ENCODE data around the gene GPR101.
A peak's percentile ranks its signal among the peaks of the same experiment; 100 is the strongest.

Gene GPR101, protein sequence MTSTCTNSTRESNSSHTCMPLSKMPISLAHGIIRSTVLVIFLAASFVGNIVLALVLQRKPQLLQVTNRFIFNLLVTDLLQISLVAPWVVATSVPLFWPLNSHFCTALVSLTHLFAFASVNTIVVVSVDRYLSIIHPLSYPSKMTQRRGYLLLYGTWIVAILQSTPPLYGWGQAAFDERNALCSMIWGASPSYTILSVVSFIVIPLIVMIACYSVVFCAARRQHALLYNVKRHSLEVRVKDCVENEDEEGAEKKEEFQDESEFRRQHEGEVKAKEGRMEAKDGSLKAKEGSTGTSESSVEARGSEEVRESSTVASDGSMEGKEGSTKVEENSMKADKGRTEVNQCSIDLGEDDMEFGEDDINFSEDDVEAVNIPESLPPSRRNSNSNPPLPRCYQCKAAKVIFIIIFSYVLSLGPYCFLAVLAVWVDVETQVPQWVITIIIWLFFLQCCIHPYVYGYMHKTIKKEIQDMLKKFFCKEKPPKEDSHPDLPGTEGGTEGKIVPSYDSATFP

DNA sequence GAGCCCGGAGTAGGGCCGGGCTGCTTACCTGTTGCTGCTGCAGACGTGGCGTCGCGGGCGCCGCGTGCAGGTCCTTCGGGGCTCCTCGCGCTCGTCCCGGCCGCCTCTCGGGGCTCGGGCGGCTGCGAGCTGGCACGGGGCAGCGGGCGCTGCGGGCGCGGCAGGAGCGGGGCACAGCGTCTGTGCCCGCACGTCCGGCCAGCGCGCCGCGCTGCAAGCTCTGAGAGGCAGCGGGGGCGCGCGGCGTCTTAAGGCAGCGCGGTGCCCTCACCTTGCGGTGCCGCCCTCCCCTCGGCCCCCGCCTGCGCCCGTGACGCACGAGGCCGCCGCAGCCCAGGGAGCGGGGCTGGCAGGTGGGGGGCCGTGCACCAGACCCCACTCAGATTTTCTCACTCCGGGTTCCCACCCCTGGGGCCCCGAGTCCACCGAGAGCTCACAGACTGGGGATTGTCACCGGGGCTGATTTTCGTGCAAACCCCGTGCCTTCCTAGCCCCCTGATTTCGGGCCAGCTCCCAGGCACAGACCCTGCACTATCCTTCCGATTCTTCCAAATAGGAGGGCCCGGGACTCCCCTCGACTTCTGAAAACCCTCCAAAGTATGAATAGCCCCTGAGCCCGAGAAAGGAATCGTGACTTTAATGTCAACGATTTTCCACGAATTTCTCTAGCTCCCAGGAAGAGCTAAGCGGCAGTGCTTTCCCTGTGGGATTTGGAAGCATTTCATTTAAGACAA lies at the start of gene GPR101:
Gene GPR101 (minus strand): TSS at position 222 of the 734 bp plus-strand sequence. CDS start 2,321 bp downstream, outside the sequence.
- DNase-seq, result peak; percentile 7

DNA sequence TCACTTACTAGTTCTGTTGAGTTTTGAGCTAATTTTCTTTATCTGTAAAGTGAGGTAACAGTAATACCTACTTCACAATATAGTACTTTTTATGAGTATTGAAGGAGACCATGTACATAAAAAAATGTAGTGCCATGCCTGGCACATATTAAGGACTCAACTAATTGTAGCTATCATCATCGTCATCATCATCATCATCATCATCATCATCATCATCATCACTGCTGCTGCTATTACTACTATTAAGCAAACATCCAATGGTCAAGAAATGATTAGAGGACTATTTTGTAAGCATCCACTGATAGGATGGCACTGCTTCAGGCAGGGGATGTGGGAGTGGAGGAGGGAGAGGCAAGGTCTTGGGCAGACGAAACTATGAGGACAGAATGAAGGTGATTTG lies 47.4 kb upstream of the GPR101 start:
- no peak for DNase-seq

DNA sequence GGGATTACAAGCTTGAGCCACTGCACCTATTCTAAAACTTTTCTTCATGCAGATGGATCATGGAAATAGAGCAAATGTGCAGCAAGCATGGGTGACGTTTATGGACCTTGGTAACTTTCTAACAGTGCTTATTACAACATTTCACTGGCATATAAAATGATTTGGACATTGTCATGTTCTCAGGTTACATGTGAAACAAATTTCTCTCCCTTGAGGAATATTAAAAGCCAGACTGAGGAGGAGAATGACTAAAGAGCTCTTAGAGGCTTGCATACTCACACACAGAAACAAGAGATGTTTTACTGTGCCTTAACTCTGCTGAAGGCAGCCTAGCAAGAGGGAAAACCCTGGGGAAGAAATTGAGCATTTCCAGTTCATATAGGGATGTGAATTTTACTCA lies 38.6 kb upstream of the GPR101 start:
- DNase-seq, result no peak

DNA sequence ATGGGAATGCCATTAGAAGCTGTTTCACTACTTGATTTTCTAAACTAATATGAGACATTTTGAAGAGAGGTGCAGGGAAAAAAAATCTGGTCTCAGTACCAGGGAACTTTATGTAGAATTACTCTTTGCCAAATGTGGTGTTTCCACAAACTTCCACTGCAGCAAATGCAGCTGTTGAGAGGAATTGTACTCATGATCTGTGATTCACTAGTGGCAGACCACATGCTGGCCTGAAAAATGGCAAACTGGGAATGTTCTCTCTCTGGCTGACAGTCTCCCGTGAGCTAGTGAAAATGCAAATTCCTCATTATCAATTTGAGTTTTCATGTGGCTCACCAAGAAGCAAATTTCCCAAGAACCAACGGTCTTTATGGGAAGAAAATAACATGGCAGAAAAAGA lies 37.8 kb upstream of the GPR101 start:
- no peak for DNase-seq

DNA sequence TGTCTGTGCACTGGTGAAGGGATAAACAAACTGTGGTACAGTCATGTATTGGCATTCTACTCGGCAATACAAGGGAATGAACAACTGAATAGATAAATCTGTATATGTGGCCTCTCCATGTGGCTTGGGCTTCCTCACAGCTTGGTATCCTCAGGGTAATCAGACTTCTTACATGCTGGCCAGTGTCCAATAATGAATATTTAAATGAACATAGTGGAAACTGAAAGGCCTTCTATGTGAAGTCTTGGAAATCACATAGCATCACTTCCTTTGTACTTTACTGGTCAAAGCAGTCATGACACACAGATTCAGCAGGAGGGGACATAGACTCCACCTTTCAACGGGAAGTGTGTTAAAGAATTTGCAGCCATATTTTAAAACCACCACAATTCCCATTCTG lies 33.4 kb upstream of the GPR101 start:
- no peak for DNase-seq

DNA sequence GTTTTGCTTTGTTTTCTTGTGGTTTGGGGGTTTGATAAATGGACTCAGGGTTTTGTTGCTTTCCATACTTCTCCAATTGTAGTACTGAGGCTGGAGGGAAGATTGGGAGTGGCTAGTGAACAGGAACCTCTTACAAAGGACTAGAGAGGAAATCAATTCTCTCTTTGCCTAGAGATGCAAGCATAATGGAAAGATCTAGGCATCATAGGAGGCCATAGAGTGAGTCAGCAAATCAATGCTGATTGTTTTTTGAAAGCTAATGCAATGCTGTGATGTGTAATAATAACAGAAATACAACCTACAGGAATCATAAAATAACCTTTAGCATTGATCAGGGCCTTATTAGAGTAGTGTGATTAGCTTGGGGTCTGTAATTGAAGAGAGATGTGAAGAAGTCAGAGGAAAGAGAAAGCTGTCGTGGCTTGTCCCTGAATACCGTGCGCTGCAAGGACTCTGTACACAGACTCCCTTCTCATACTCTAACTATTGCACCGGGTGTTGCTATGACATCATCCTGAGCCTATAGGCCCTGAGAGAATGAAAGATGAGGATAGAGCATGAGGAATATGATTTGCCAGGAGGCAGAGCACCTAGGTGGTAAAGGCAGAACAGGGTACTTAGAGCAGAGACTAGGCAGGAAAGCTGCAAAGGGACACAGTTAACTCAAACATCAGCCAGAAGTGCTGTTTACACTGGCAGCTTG lies 29.3 kb upstream of the GPR101 start:
- no peak for DNase-seq

DNA sequence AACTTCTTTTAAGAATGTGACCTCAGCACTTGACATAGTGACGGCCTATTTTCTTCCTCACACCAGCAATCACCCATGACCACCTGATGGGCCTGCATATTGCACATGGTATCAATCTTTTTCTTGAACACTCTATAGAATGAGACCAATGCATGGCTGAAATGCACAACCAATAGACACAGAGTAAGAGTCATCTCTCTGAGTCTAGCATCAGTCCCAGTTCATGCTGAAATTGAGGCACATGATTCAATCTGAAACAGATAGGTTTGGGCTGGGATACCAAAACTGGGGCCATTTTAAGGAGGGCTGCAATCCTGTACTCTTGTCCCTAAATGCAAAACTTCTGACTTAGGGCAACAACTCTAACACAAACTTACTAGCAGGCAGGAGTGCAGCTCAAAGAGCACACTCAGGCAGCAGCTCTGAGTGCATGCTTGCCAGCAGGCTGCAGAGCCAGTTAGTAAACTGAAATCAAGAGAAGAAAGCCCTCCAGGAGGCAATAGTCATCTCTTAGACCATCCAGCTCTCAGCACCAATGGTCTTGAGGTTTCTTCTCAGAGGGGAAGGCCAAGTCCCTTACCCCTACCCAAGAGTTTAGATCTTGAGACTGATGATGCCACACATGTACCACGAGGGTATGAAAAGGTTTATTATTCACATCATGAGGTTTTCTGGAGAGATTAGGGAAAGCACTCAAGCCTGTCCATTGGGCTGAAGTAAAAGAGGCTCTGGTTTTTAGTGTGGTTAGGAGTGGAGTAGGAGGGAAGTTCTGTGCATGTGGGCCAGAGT lies 24.7 kb upstream of the GPR101 start:
- no peak for DNase-seq

DNA sequence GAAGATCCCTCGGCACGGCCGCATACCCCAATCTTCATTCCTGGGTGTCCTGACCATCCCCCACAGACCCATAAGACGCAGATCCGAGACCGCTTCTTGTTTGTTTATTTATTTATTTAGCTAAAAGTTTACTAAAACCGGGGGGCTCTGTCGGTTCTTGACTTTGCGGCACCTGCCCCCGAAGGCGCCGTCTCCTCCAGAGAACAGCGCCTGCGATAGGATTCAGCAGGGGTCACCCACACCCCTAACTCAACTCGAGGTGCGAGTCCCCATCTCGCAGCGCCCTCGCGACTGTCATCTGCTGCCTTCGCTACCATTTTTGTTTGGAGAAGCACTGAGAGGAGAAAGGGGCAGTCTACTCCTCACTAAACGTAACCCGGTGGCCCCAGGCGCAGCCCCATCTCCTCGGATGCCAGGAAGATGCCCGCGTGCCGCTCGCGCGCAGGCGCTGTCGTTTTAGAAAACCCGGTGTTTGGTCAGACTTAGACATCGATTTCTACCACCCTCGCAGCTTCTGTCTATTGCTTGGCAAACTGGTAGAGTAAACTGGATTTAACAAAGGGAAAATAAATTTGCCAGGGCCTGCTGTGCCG lies 18.9 kb upstream of the GPR101 start:
- DNase-seq, result peak; percentile 52

DNA sequence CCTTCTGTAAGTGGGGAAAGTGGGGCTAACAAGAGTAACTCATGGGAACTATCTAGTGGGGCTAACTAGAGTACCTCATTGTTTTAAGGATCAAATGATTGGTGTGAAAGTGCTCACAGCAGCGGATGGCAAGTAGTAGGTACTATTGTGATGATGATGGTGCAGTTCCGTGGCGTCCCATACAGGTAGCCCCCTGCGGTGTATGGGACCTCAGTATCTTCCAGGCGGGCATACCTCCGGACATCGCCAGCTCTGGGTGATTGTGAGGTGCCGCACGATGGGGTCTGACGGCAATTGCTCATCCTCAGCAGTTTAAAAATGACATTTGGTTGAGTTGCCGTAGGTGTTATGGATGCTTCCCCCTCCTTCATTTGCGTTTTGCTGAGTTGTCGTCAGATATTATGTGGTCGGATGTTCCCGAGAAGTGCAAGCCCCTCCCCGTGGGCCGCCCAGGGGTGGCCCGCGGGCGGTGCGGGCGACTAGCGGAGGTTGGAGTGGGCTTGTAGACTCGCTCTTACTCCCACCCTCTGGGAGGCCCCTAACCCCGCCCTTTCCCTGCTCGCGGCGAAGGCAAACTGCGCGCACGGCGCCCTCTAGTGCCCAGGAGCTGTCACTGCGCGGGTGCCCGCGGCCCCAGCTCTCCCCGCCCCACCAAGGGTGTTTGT lies 18.3 kb upstream of the GPR101 start:
- peak; percentile 86 for DNase-seq

DNA sequence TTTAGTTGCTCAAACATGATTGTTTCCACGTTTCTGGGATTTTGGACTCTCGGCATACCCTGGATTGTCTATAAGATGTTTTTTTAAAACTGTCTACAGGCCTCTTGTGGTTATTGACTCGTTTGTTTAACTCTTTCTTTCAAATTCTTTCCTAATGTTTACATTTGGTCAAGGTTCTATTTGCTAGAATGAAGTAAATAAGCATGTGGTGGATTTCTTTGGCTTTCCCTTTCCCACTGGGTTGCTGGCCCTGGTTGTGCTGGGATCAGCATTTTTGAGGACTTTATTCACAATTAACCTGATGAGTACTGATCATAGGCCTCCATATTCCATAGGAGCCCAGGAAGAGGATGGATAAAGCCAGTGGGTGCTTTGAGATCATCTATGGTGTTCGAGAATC lies 11.1 kb upstream of the GPR101 start:
- no peak for DNase-seq

DNA sequence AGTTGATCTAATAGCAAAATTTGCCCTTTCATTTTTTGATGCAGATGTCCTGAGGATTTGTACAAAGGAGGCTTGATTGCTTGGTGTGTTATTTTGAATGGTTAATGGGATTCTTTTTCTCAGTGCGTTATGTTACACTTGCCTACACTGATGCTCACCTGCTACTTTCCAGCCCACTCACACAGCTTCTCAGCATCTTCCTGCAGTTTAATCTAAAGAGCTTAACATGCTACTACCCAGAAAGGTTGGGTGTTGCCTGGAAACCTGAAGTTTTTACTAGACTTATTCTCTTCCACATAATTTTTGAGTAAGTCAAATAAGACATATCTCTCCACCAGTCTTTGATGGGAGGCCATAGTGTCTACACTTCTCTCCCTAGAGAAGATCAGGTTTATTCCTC lies 9.9 kb upstream of the GPR101 start:
- DNase-seq, result no peak

DNA sequence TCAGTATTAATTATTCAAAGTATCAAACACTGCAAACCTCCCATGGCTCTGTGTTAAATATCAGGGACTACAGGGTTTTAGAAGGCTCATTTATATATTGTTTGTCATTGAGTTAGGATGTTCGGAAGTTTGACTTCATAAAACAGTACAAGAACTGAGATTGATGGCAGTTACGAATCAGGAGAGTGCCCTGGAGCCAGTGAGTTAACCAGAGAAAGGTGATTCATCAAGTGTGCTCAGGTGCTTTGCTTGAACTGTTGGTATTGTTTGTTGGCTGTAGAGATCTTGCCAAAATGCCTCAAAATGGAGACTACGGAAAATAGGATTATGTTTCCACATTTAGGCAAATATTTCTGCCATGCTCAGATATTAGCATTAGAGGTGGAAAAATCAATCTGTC lies 7.5 kb upstream of the GPR101 start:
- DNase-seq, result no peak

DNA sequence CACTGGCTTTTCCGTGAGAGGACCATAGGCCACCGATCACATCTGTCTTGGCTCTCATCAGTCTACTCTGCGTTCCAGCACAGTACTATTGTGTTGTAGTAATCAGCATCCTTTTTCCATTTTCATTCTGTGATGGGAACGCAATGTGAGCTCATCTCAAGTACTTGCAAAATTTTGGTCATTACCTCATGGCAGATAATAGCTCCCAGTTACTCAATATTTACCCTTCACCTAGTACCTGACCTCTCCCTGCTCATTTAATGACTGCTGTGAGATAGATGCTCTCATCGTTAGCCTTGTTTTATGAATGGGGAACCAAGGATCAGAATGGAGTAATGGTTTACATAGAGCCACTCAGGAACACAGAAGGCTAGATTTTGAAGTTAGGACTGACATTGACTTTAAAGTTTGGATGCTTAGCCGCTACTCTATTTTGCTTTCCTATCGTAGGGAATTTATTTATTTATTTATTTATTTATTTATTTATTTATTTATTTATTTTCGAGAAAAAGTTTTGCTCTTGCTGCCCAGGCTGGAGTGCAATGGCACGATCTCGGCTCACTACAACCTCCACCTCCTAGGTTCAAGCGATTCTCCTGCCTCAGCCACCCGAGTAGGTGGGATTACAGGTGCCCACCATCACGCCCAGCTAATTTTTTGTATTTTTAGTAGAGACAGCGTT lies 6.5 kb upstream of the GPR101 start:
- no peak for DNase-seq

DNA sequence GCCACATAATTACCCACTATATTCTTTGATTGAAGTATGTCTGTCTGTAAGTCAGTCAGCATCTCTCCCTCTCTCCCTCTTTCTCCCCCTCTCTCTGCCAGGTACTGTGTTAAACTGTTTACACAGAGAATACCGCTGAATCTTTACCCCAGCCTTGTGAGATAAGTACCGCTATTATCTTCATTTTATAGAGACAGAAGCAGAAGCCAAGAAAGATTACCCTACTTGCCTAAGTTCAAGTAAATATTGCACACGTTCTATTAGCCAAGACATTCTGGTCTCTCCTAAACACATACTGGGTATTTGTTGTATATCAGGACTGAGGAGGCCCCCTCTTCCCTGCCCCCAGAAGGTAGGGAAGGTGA lies 695 bp upstream of the GPR101 start:
- DNase-seq, result no peak

DNA sequence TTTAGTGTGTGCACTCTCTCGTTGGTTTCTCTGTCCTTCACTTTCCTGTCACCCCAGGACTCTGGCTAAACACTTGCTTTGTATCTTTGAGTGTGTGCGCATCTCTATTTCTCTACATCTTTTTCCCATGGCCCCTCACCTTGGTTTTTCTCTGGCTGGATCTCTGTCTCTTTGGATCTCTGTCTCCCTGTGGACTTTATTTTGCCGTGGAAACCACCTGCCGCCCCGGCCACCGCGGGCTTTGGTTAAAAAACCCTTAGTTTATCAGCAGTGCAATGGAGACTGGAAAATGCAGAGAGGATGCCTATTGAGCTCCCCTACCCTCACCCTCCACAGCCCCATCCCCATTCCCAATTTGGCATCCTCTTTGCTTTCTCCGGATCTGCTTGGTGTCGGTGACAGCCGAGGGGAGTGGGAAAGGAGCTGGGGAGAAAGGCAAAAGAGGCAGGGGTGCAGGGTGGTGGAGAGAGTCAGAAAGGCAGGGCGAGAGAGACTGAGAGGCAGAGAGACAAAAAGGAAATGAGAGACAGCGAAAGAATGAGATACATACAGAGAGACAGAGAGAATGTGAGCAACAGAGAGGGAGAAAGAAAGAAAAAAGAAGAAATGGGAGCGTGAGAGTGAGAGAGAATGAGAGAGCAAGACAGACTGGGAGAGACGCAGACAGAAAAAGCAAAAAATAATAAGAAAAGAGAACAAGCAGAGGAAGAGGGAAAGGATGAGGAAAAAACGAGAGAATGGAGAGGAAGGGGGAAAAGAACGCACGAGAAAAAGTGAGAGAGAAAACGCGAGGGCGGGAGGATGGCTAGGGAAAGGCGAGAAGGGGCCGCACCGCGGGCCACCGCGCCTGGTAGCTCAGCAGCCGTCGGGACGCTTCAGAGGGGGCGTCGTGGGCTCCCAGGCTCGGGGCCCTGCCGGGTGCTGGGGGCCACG lies 688 bp downstream of the GPR101 start:
- no peak for DNase-seq

DNA sequence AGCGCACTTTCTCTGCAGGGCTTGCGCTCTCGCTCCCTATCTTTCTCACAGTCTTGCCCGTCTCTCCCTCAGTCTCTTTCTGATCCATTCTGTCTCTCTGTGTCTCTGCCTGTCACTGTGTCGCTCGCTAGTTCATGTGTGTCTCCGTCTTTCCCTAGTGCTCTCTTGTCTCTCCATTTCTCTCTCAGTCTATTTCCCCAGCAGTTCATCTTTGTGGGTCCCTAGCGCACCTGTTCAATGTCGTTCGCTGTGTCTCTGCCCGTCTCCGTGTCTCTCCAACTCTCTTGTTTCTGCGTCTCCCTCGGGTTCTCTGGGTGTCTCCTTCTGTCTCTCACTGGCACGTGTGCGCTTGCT lies 1.5 kb downstream of the GPR101 start:
- DNase-seq, result no peak

DNA sequence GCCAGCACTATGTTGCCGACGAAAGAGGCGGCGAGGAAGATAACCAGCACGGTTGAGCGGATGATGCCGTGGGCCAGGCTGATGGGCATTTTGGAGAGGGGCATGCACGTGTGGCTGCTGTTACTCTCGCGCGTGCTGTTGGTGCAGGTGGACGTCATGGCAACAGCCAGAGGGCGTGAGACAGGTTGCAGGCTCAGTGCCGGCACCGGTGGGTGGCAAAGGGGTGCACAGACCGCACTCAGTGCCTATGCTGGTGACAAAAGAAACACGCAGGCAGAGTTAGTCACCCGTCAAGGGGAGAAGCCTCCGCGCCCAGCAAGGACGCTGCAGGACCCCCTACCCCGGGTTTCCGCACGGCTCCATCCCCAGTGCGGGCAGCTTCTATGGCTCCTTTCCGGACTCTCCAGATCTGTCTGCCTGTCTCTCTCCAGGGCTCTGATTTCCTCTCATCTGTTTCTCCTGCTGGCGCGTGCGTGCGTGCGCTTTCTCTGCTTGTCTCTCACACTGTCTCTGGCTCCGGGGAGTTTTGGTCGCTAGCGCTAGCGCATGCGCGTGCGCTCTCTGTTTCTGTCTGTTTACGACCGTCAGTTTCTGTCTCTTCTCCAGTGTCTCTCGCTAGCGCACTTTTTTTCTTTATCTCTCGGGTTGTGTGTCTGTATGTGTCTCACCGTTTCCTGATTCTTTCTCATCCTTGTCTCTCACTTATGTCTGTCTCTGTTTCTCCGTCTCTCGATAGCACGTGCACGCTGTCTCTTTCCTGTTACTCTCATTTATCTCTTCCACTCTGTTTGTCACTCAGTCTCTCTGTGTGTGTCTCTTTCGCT lies 2.1 kb downstream of the GPR101 start:
- DNase-seq, result peak; percentile 64

DNA sequence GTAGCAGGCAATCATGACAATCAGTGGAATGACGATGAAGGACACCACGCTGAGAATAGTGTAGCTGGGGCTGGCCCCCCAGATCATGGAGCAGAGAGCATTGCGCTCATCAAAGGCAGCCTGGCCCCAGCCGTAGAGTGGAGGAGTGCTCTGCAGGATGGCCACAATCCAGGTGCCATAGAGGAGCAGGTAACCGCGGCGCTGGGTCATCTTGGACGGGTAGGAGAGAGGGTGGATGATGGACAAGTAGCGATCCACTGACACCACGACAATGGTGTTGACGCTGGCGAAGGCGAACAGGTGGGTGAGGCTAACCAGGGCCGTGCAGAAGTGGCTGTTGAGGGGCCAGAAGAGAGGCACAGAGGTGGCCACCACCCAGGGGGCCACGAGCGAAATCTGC lies 2.8 kb downstream of the GPR101 start:
- peak; percentile 1 for DNase-seq

DNA sequence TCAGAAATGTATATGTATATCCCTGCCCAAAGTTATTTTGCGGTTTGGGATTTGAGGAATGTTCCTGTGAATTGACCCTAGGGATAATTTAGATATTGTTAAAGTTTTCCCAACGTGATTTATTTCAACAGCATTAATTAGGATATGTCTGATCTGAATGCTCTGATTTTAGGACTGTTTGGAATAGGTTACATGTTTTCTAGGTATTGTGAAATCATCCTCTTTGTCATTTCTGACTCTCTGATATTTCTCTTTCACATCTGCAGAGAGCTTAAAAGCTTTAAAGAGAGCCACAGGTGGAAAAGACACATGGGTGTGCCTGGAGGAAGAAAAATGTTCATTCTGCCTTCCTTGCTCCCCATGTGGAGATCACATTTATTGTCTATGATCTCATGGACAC lies 5.1 kb downstream of the GPR101 start:
- DNase-seq, result no peak
